ENCODE data around the gene FANCC.

FANCC gene

GRCh38 chr9:95082401-95083084 is 235.0 kb downstream of the FANCC start:
- DNase-seq (ENCODE audit: low read depth, low spot score): no peak
- in situ Hi-C loops (cut with HindIII; ENCODE audit: low sequenced_read_pairs): no loop called here

GRCh38 chr9:95081998-95082397 is 235.5 kb downstream of the FANCC start:
- H3K4me3 ChIP-seq (ENCODE audit: low read depth, low read length): no peak overlapping the region
- in situ Hi-C loops (cut with HindIII; ENCODE audit: low sequenced_read_pairs): no loop called here
- no peak for DNase-seq (ENCODE audit: low read depth, low spot score)
- TF ChIP-seq CTCF (IDR thresholded peaks at IDR 0.05; ENCODE audit: low read depth, low read length): no peak

More at GRCh38 chr9:95082401-95083084, 235.0 kb downstream of the FANCC start:
- H3K4me3 ChIP-seq (ENCODE audit: low read depth, low read length): no peak overlapping the region
- TF ChIP-seq CTCF (IDR thresholded peaks at IDR 0.05; ENCODE audit: low read depth, low read length): no peak

GRCh38 chr9:95080961-95081647 is 236.4 kb downstream of the FANCC start:
- H3K4me3 ChIP-seq (ENCODE audit: low read depth, low read length): no peak overlapping the region
- no peak for TF ChIP-seq CTCF (IDR thresholded peaks at IDR 0.05; ENCODE audit: low read depth, low read length)
- in situ Hi-C loops (cut with HindIII; ENCODE audit: low sequenced_read_pairs): no loop called here
- no peak for DNase-seq (ENCODE audit: low read depth, low spot score)

- DNase-seq (ENCODE audit: low read depth, low spot score): no peak
- in situ Hi-C loops (cut with HindIII; ENCODE audit: low sequenced_read_pairs): no loop called here
- no peak for TF ChIP-seq CTCF (IDR thresholded peaks at IDR 0.05; ENCODE audit: low read depth, low read length)
- H3K4me3 ChIP-seq (ENCODE audit: low read depth, low read length): no peak overlapping the region
Observed at GRCh38 chr9:95079461-95079860, 238.0 kb downstream of the FANCC start.

GRCh38 chr9:95078939-95079338 is 238.6 kb downstream of the FANCC start:
- no peak overlapping the region for H3K4me3 ChIP-seq (ENCODE audit: low read depth, low read length)
- in situ Hi-C loops (cut with HindIII; ENCODE audit: low sequenced_read_pairs): no loop called here
- no peak for TF ChIP-seq CTCF (IDR thresholded peaks at IDR 0.05; ENCODE audit: low read depth, low read length)
- no peak for DNase-seq (ENCODE audit: low read depth, low spot score)

- DNase-seq (ENCODE audit: low read depth, low spot score): no peak
- in situ Hi-C loops (cut with HindIII; ENCODE audit: low sequenced_read_pairs): no loop called here
- TF ChIP-seq CTCF (IDR thresholded peaks at IDR 0.05; ENCODE audit: low read depth, low read length): no peak
- no peak overlapping the region for H3K4me3 ChIP-seq (ENCODE audit: low read depth, low read length)
Observed at GRCh38 chr9:95078511-95078910, 239.0 kb downstream of the FANCC start.

Data from astrocyte of the spinal cord (primary cell).